C4-2B (cell line): ENCODE data around the gene CFAP299.

Experiments used
- ZFX ChIP-seq: fragments of 450-650 bp; IDR thresholded peaks from 2 replicates; pipeline ENCODE4 v1.6.1; 2017
- TF ChIP-seq, protein P1 (sequence below): fragments of 450-650 bp; conservative IDR thresholded peaks from 2 replicates; pipeline ENCODE4 v1.5.1; 2017; ENCODE audit warnings: mild to moderate bottlenecking

DNA sequence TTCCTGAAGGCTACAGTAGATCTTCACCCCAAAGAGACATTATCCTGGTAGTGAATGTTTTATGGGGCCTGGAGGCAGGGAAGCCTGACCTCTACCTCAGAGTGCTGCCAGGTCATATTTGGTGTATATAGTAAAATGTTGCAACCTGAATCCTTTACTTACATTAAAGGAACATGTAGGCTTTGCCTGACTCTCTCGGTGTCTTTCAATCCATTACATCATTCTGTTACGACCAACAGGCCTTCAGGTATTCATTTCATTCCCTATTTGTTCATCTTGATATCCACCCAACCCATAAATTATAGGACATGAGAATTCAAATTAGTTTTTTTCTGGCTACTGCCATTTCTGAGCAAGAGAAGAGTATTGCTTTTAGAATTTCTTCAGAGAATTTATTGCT lies 116.5 kb downstream of the CFAP299 start:
- TF ChIP-seq, protein P1, sequence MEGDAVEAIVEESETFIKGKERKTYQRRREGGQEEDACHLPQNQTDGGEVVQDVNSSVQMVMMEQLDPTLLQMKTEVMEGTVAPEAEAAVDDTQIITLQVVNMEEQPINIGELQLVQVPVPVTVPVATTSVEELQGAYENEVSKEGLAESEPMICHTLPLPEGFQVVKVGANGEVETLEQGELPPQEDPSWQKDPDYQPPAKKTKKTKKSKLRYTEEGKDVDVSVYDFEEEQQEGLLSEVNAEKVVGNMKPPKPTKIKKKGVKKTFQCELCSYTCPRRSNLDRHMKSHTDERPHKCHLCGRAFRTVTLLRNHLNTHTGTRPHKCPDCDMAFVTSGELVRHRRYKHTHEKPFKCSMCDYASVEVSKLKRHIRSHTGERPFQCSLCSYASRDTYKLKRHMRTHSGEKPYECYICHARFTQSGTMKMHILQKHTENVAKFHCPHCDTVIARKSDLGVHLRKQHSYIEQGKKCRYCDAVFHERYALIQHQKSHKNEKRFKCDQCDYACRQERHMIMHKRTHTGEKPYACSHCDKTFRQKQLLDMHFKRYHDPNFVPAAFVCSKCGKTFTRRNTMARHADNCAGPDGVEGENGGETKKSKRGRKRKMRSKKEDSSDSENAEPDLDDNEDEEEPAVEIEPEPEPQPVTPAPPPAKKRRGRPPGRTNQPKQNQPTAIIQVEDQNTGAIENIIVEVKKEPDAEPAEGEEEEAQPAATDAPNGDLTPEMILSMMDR, result no peak
- TF ChIP-seq ZFX, result no peak
